Measurements from ENCODE around the gene TRIM14. TPM values are rescaled to one million over a fixed set of nuclear protein-coding genes. Genes with fewer than 3 reads are reported as not detected.
A peak's percentile ranks its signal among the peaks of the same experiment; 100 is the strongest.

TRIM14 gene
- total and polyA plus RNA-seq, 2 of the 13 experiments (the other 11 are each of a cell fraction or from before 2014, with no cell fraction given), result 9.2 to 13.0 TPM

GRCh38 chr9:98078895-98079294 lies 40.1 kb downstream of the TRIM14 start (continued):
- TF ChIP-seq, protein P1, sequence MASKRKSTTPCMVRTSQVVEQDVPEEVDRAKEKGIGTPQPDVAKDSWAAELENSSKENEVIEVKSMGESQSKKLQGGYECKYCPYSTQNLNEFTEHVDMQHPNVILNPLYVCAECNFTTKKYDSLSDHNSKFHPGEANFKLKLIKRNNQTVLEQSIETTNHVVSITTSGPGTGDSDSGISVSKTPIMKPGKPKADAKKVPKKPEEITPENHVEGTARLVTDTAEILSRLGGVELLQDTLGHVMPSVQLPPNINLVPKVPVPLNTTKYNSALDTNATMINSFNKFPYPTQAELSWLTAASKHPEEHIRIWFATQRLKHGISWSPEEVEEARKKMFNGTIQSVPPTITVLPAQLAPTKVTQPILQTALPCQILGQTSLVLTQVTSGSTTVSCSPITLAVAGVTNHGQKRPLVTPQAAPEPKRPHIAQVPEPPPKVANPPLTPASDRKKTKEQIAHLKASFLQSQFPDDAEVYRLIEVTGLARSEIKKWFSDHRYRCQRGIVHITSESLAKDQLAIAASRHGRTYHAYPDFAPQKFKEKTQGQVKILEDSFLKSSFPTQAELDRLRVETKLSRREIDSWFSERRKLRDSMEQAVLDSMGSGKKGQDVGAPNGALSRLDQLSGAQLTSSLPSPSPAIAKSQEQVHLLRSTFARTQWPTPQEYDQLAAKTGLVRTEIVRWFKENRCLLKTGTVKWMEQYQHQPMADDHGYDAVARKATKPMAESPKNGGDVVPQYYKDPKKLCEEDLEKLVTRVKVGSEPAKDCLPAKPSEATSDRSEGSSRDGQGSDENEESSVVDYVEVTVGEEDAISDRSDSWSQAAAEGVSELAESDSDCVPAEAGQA (IDR thresholded peaks at IDR 0.05; ENCODE audit: low read depth), result no peak
- TF ChIP-seq, protein P1 (CRISPR knock-in tag; IDR thresholded peaks at IDR 0.05; ENCODE audit: borderline replicate concordance), result no peak
- no peak for TF ChIP-seq ATF6 (CRISPR knock-in tag; conservative IDR thresholded peaks at IDR 0.05)
- no peak for TF ChIP-seq SMAD1 (CRISPR knock-in tag; IDR thresholded peaks at IDR 0.05; ENCODE audit: borderline replicate concordance, low read depth)
- TF ChIP-seq ATM (IDR thresholded peaks at IDR 0.05; ENCODE audit: borderline replicate concordance), result no peak
- TF ChIP-seq MAFF (IDR thresholded peaks at IDR 0.05; ENCODE audit: low read depth, low read length), result peak; percentile 68
- no peak for TF ChIP-seq ELK4 (CRISPR knock-in tag; IDR thresholded peaks at IDR 0.05; ENCODE audit: borderline replicate concordance)
- no peak for TF ChIP-seq ZNF709 (CRISPR knock-in tag; IDR thresholded peaks at IDR 0.05)
- TF ChIP-seq, protein P2, sequence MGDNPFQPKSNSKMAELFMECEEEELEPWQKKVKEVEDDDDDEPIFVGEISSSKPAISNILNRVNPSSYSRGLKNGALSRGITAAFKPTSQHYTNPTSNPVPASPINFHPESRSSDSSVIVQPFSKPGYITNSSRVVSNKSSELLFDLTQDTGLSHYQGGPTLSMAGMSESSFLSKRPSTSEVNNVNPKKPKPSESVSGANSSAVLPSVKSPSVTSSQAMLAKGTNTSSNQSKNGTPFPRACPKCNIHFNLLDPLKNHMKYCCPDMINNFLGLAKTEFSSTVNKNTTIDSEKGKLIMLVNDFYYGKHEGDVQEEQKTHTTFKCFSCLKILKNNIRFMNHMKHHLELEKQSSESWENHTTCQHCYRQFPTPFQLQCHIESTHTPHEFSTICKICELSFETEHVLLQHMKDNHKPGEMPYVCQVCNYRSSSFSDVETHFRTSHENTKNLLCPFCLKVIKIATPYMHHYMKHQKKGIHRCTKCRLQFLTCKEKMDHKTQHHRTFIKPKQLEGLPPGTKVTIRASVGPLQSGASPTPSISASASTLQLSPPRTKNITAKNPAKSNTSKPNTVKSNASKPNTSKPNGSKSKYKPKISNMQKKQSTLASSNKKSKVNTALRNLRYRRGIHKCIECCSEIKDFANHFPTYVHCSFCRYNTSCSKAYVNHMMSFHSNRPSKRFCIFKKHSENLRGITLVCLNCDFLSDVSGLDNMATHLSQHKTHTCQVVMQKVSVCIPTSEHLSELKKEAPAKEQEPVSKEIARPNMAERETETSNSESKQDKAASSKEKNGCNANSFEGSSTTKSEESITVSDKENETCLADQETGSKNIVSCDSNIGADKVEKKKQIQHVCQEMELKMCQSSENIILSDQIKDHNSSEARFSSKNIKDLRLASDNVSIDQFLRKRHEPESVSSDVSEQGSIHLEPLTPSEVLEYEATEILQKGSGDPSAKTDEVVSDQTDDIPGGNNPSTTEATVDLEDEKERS (CRISPR knock-in tag; IDR thresholded peaks at IDR 0.05), result no peak
- TF ChIP-seq NRL (CRISPR knock-in tag; IDR thresholded peaks at IDR 0.05; ENCODE audit: borderline replicate concordance), result no peak
- TF ChIP-seq, protein P3, sequence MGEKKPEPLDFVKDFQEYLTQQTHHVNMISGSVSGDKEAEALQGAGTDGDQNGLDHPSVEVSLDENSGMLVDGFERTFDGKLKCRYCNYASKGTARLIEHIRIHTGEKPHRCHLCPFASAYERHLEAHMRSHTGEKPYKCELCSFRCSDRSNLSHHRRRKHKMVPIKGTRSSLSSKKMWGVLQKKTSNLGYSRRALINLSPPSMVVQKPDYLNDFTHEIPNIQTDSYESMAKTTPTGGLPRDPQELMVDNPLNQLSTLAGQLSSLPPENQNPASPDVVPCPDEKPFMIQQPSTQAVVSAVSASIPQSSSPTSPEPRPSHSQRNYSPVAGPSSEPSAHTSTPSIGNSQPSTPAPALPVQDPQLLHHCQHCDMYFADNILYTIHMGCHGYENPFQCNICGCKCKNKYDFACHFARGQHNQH (CRISPR knock-in tag; IDR thresholded peaks at IDR 0.05), result no peak

Data from HepG2 (cell line).